ENCODE data around the gene C22orf15. TPM values are rescaled to one million over a fixed set of nuclear protein-coding genes. Genes with fewer than 3 reads are reported as not detected.

C22orf15 gene
- total RNA-seq, 1 donor from 2014 or later, result 2.1 TPM

DNA sequence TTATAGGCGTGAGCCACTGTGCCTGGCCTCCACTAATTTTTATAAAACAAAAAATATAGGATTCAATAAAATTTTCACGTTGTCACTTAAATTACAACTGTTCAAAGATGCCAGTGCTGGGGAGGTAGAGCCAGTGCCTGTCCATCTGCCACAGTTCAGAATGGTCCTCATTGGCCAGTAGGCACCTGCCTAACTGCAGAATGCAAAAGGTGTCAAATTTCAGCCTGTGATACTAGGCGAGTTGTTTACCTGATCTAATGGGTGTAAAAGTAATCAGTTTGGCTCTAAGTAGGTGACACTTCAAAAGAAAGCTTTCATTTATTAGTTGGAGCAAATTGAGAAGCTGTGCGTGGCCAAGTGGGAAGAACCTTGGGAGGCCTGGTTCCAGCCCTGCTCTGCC, 26.3 kb downstream of the C22orf15 start:
- H3K4me3 ChIP-seq (ENCODE audit: low read depth, low read length), result no peak overlapping the region
- DNase-seq (ENCODE audit: low read depth), result no peak
- TF ChIP-seq, protein P1, sequence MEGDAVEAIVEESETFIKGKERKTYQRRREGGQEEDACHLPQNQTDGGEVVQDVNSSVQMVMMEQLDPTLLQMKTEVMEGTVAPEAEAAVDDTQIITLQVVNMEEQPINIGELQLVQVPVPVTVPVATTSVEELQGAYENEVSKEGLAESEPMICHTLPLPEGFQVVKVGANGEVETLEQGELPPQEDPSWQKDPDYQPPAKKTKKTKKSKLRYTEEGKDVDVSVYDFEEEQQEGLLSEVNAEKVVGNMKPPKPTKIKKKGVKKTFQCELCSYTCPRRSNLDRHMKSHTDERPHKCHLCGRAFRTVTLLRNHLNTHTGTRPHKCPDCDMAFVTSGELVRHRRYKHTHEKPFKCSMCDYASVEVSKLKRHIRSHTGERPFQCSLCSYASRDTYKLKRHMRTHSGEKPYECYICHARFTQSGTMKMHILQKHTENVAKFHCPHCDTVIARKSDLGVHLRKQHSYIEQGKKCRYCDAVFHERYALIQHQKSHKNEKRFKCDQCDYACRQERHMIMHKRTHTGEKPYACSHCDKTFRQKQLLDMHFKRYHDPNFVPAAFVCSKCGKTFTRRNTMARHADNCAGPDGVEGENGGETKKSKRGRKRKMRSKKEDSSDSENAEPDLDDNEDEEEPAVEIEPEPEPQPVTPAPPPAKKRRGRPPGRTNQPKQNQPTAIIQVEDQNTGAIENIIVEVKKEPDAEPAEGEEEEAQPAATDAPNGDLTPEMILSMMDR (conservative IDR thresholded peaks at IDR 0.05; ENCODE audit: low read depth, low read length), result no peak

DNA sequence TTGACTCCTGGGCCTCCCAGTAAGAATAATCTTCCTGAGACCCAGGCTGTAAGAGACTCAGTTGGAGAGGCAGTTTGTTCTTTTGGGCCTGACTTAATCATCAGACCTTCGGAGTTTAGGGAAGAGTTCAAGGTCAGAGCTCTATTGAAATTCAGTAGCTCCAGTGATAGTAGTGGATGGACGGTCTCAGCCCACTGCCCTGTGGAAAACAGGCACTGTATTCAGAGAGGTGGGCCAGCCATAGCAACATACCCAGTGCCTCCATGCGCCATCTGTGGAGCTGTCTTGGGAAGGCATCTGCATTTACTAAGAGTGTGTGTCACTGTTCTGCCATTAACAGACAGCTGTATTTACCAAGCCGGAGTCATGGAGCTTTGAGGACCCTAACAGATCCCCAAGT, 26.8 kb downstream of the C22orf15 start:
- H3K4me3 ChIP-seq (ENCODE audit: low read depth, low read length), result no peak overlapping the region
- no peak for DNase-seq (ENCODE audit: low read depth)
- TF ChIP-seq, protein P1 (conservative IDR thresholded peaks at IDR 0.05; ENCODE audit: low read depth, low read length), result peak; percentile 39

DNA sequence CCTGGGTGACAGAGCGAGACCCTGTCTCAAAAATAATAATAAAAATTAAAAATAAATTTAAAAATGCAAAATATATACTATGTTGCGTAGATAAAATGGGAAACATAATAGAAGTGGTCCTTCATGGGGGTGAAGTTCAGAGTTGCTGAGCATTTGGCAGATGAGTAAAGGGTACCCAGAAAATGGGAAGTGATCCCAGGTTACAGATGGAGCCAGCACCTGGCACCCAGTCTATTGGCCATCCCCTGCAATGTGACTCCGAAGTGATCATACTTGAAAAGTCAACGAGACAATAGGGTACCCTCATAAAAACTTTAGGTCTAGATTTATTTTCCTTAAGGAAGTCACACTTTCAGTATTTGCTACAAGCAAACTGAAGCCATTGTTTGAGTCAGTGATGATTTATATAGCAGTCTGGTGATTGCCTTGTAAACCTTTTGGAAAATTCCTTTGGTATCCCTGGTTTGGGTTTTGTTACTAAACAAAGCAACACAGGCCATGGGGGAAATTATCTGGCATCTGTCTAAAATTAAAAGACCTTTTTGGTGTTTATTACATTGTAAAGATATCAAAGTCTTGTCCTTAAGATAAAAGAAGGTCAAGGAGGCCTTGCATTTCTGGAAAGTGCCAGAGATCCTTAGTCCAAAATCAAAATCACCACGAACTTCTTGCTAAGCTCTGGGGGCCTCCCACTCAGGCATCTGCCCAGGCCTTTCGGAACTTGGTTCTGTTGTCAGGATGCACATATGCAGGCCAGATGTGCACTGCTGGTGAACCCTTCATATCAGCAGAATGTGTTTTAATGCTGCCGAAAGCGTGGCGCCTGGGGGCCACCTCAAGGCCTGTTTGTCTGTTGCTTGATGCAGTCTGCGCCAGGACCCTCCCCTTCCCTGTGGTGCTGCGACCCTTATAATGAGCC, 28.3 kb downstream of the C22orf15 start:
- DNase-seq (ENCODE audit: low read depth), result no peak
- H3K4me3 ChIP-seq (ENCODE audit: low read depth, low read length), result no peak overlapping the region
- TF ChIP-seq, protein P1 (conservative IDR thresholded peaks at IDR 0.05; ENCODE audit: low read depth, low read length), result no peak

DNA sequence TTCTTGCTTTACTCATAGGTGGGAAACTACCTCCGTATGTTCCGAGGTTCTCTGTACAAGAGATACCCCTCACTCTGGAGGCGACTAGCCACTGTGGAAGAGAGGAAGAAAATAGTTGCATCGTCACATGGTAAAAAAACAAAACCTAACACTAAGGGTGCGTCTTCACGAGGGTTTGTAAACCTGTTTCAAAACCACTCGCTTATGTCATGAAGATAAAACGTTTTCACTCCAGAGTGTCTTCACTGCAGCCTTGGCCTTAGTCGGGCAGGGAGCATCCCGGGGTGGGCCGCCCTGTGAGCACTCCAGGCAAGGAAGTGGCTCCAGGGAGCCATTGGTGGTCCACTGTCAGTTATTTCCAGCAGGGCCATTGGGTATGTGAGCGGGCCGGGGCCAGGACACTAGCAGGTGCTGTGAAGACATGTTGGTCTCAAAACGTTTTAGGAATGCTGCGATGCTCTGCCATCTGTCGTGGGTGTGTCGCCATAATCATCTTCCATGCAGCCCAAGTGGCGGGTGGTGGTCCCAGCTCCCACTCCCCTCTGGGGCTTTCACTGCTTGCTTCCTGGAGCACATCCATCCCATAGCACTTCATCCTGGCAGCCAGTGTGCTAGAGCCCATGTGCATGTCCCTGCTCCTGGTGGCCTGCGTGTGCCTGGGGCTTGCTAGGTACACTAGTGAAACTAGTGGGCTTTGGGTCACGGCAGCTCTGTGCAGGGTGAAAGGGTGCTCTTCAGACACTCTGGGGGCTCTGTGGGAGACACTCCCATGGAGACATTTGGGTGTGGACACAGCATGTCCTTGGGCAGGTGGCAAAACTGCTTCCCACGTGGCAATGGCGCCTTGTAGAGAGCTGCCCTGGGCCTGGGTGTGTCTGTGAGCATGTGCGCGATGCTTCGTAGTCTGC, 29.2 kb downstream of the C22orf15 start:
- no peak overlapping the region for H3K4me3 ChIP-seq (ENCODE audit: low read depth, low read length)
- TF ChIP-seq, protein P1 (conservative IDR thresholded peaks at IDR 0.05; ENCODE audit: low read depth, low read length), result no peak
- no peak for DNase-seq (ENCODE audit: low read depth)

DNA sequence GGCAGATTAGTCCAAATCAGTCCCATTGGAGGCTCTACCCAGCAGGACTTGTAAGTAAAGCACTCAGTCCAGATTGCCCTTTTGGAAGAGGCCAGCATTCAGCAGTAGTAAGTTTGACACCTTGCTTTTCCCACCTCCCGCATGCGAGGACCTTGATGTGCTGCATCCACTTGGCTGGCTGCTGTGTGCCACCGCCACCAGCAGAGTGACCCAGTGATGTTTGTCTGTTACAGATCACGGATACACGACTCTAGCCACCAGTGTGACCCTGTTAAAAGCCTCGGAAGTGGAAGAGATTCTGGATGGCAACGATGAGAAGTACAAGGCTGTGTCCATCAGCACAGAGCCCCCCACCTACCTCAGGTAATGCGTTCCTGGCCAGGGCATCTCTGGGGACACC, 30.5 kb downstream of the C22orf15 start:
- no peak for DNase-seq (ENCODE audit: low read depth)
- TF ChIP-seq, protein P1 (conservative IDR thresholded peaks at IDR 0.05; ENCODE audit: low read depth, low read length), result no peak

DNA sequence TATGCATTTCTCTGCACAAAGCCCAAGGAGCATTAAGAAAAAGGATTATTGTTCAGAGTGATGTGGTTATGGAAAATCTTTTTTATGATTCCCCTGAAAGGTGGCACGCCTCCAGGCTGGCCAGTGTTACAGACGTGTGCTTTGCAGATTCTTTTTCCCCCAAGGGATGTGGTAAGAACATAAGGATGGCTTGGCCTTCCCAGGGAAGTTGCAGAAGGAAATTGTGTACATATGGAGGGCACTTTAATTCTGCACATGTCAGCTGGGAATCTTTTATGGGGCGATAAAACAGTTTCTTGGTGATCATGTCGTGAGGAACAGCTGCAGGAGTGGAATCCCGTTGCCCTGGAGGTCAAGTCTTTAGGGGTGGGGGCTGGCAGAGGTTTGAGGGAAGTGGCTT, 33.7 kb downstream of the C22orf15 start:
- TF ChIP-seq, protein P1 (conservative IDR thresholded peaks at IDR 0.05; ENCODE audit: low read depth, low read length), result no peak
- no peak overlapping the region for H3K4me3 ChIP-seq (ENCODE audit: low read depth, low read length)
- DNase-seq (ENCODE audit: low read depth), result no peak

More for the DNA sequence above, 30.5 kb downstream of the C22orf15 start:
- H3K4me3 ChIP-seq (ENCODE audit: low read depth, low read length), result no peak overlapping the region
